HepG2 (cell line): ENCODE data around the gene DNAJC1. TPM values are rescaled to one million over a fixed set of nuclear protein-coding genes. Genes with fewer than 3 reads are reported as not detected.

ENCODE experiments used
- CCAR2 ChIP-seq: fragments of 200-400 bp; formaldehyde crosslinking; optimal IDR thresholded peaks from 2 replicates; pipeline ENCODE3; 2018; ENCODE audit warnings: low read depth, mild to moderate bottlenecking, low read length, moderate library complexity
- CEBPB ChIP-seq: IDR thresholded peaks from 2 replicates; pipeline ENCODE4 v1.6.1; 2011; ENCODE audit warnings: low read depth, low read length, improper control_type of control experiment, borderline replicate concordance
- DR1 ChIP-seq: sonication (generic); formaldehyde crosslinking; IDR thresholded peaks from 2 replicates; pipeline ENCODE4 v1.8.0; 2021; ENCODE audit warnings: mild to moderate bottlenecking, missing genetic modification reagents, inconsistent platforms
- GABPB1 ChIP-seq: IDR thresholded peaks from 2 replicates; pipeline ENCODE4 v1.6.1; 2016; ENCODE audit warnings: mild to moderate bottlenecking, missing genetic modification reagents, moderate library complexity, missing compliant biosample characterization
- GFI1 ChIP-seq: sonication (generic); formaldehyde crosslinking; IDR thresholded peaks from 2 replicates; pipeline ENCODE4 v1.5.0; 2020; ENCODE audit warnings: missing genetic modification reagents, mild to moderate bottlenecking, borderline replicate concordance
- KAT8 ChIP-seq: IDR thresholded peaks from 2 replicates; pipeline ENCODE4 v1.6.1; 2016; ENCODE audit warnings: missing genetic modification reagents, missing compliant biosample characterization
- MXI1 ChIP-seq: IDR thresholded peaks from 3 replicates; pipeline ENCODE4 v1.6.1; 2012; ENCODE audit warnings: low read depth, low read length, inconsistent platforms, borderline replicate concordance
- NFRKB ChIP-seq: fragments of 450-650 bp; IDR thresholded peaks from 2 replicates; pipeline ENCODE4 v1.6.1; 2017
- PRMT3 ChIP-seq: sonication (generic); formaldehyde crosslinking; IDR thresholded peaks from 2 replicates; pipeline ENCODE4 v1.8.1; 2022; ENCODE audit warnings: low read depth, mild to moderate bottlenecking, moderate library complexity, missing genetic modification reagents, borderline replicate concordance
- RAD21 ChIP-seq: fragments of 450-650 bp; formaldehyde crosslinking; IDR thresholded peaks from 2 replicates; pipeline ENCODE4 v1.5.0; 2020; ENCODE audit warnings: mild to moderate bottlenecking
- RFX3 ChIP-seq: IDR thresholded peaks from 2 replicates; pipeline ENCODE4 v1.6.1; 2016; ENCODE audit warnings: missing biosample characterization, missing genetic modification reagents
- SMAD9 ChIP-seq: sonication (generic); formaldehyde crosslinking; IDR thresholded peaks from 2 replicates; pipeline ENCODE4 v1.5.1; 2020; ENCODE audit warnings: mild to moderate bottlenecking, missing genetic modification reagents
- SRSF9 ChIP-seq: fragments of 200-400 bp; formaldehyde crosslinking; IDR thresholded peaks from 2 replicates; pipeline ENCODE4 v1.6.1; 2018; ENCODE audit warnings: borderline replicate concordance, mild to moderate bottlenecking, low read depth, low read length; ENCODE audit not compliant: insufficient read depth, poor library complexity, severe bottlenecking
- YEATS4 ChIP-seq: sonication (generic); formaldehyde crosslinking; IDR thresholded peaks from 2 replicates; pipeline ENCODE4 v1.4.0; 2020; ENCODE audit warnings: missing genetic modification reagents, borderline replicate concordance
- ZBTB40 ChIP-seq, 2 experiments: fragments of 450-650 bp in 1 of 2; sonication (generic) in 1 of 2; formaldehyde crosslinking in 1 of 2; IDR thresholded peaks; 2 replicates each; pipeline versions ENCODE4 v1.6.1 to v1.8.0; 2016 to 2022; ENCODE audit warnings: antibody characterized with exemption in 1 of 2, mild to moderate bottlenecking in 1 of 2, missing genetic modification reagents in 1 of 2
- ZNF12 ChIP-seq: sonication (generic); formaldehyde crosslinking; IDR thresholded peaks from 2 replicates; pipeline ENCODE4 v1.5.0; 2020; ENCODE audit warnings: missing genetic modification reagents
- ZNF138 ChIP-seq: sonication (generic); formaldehyde crosslinking; IDR thresholded peaks from 2 replicates; pipeline ENCODE4 v1.5.0; 2020; ENCODE audit warnings: mild to moderate bottlenecking, low read depth, missing genetic modification reagents
- ZNF20 ChIP-seq: sonication (generic); formaldehyde crosslinking; IDR thresholded peaks from 2 replicates; pipeline ENCODE4 v1.4.0; 2020; ENCODE audit warnings: mild to moderate bottlenecking, moderate library complexity, missing genetic modification reagents
- ZNF546 ChIP-seq: sonication (generic); formaldehyde crosslinking; conservative IDR thresholded peaks from 2 replicates; pipeline ENCODE4 v1.8.1; 2023; ENCODE audit warnings: mild to moderate bottlenecking, missing genetic modification reagents
- ZNF75D ChIP-seq: sonication (generic); formaldehyde crosslinking; IDR thresholded peaks from 2 replicates; pipeline ENCODE4 v1.8.1; 2023; ENCODE audit warnings: missing genetic modification reagents, mild to moderate bottlenecking, borderline replicate concordance
- ZNF768 ChIP-seq: sonication (generic); formaldehyde crosslinking; IDR thresholded peaks from 2 replicates; pipeline ENCODE4 v1.4.0; 2020; ENCODE audit warnings: missing genetic modification reagents
- polyA plus RNA-seq, 8 experiments: library from polyadenylated mRNA; depleted of rRNA in 3 of 8; stranded (reverse) in 7 of 8; unstranded in 1 of 8; fragments of >200 nt; fragmentation: Illumina TruSeq in 4 of 8; extraction: Trizol in 4 of 8; gene quantifications; 2 replicates each; pipeline versions ENCODE4 v1.2.1 to v1.2.3, GENCODE V29; 2011 to 2016; ENCODE audit warnings: low read depth in 4 of 8, missing spikeins in 1 of 8, mixed read lengths in 1 of 8; ENCODE audit not compliant: insufficient read depth in 1 of 8
- total RNA-seq, 5 experiments: library from RNA; depleted of rRNA; stranded (reverse); fragments of >200 nt; fragmentation: Illumina TruSeq; extraction: Trizol; gene quantifications; 2 replicates each; pipeline ENCODE4 v1.2.3, GENCODE V29; 2016; ENCODE audit warnings: low read depth in 1 of 5

DNAJC1 gene
- total and polyA plus RNA-seq, 2 of the 13 experiments (the other 11 are each of a cell fraction or from before 2014, with no cell fraction given), result 9.9 to 16.6 TPM

GRCh38 chr10:21724687-21725367 lies 278.7 kb downstream of the DNAJC1 start (continued):
- TF ChIP-seq ZNF546 (CRISPR knock-in tag), result no peak
- TF ChIP-seq PRMT3 (CRISPR knock-in tag), result no peak
- TF ChIP-seq MXI1, result no peak
- no peak for TF ChIP-seq ZNF12 (CRISPR knock-in tag)
- TF ChIP-seq CEBPB, result peak; percentile 100
- no peak for TF ChIP-seq RFX3 (CRISPR knock-in tag)
- no peak for TF ChIP-seq NFRKB
- TF ChIP-seq ZNF75D (CRISPR knock-in tag), result no peak
- TF ChIP-seq KAT8 (CRISPR knock-in tag), result no peak
- no peak for TF ChIP-seq ZNF138 (CRISPR knock-in tag)
- no peak for TF ChIP-seq DR1 (CRISPR knock-in tag)
- TF ChIP-seq GFI1, result peak; percentile 91
- TF ChIP-seq SRSF9, result no peak
- no peak for TF ChIP-seq CCAR2
- no peak for TF ChIP-seq ZBTB40 (IDR thresholded peaks at IDR 0.05)
- no peak for TF ChIP-seq ZBTB40 (CRISPR knock-in tag; IDR thresholded peaks at IDR 0.05)
- TF ChIP-seq ZNF20 (CRISPR knock-in tag), result no peak
- TF ChIP-seq RAD21 (CRISPR knock-in tag), result no peak
- peak; percentile 31; the same call in 1 of the 2 replicates for TF ChIP-seq YEATS4 (CRISPR knock-in tag)
- TF ChIP-seq ZNF768 (CRISPR knock-in tag), result no peak
- TF ChIP-seq GABPB1 (CRISPR knock-in tag), result no peak
- TF ChIP-seq SMAD9 (CRISPR knock-in tag), result no peak
